Hematopoietic multipotent progenitor cell treated with erythropoietin and hydrocortisone succinate and interleukin-3 and kit ligand, for 4 days (in vitro differentiated cells): ENCODE data around the gene CDK10.

Experiments used
- DNase-seq: peaks from one replicate; pipeline ENCODE4 v3.0.0-alpha.2; 2015

CDK10 gene

DNA sequence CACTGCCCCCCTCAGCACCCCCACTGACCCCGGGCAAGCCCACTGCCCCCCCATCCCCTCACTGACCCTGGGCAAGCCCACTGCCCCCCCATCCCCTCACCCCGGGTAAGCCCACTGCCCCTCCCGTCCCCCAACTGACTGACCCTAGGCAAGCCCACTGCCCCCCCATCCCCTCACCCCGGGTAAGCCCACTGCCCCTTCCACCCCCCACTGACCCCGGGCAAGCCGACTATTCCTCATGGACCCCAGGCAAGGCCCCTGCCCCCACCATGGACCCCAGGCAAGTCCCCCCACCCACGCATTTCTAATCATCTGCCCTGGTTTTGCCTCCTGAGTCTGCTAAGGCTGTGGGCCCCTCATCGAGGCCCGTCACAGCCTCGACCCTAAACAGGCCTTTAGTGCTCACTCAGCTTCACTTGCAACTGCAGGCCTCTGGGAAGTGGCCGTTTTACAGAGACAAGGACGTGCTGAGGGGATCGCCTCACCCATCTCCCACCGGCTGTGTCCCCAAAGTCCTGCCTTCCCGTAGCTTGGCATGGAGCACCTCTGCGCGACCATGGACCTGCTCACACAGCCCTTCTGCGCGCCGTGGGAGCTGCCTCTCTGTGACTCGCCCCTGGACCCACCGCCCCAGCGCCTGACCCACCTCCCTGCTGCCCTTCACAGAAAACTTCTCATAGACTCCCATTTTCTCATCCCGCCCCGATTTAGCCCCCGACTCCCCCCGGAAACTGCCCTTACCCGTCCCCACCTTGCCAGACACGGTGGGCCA is 30.6 kb downstream of the CDK10 start:
- DNase-seq = no peak

GRCh38 chr16:89717688-89718505 is 31.4 kb downstream of the CDK10 start:
- peak; percentile 44 for DNase-seq

GRCh38 chr16:89720551-89720812 is 34.0 kb downstream of the CDK10 start:
- no peak for DNase-seq

- DNase-seq = peak; percentile 94
These were observed 34.5 kb downstream of the CDK10 start, which contains the start of the genes VPS9D1 and ZNF276 for GRCh38 chr16:89720813-89721545. VPS9D1 (minus strand) TSS chr16:89720898; CDS start chr16:89720861, 37 bp downstream. ZNF276 (plus strand) TSS chr16:89721537; CDS start chr16:89721641, 104 bp downstream.

DNA sequence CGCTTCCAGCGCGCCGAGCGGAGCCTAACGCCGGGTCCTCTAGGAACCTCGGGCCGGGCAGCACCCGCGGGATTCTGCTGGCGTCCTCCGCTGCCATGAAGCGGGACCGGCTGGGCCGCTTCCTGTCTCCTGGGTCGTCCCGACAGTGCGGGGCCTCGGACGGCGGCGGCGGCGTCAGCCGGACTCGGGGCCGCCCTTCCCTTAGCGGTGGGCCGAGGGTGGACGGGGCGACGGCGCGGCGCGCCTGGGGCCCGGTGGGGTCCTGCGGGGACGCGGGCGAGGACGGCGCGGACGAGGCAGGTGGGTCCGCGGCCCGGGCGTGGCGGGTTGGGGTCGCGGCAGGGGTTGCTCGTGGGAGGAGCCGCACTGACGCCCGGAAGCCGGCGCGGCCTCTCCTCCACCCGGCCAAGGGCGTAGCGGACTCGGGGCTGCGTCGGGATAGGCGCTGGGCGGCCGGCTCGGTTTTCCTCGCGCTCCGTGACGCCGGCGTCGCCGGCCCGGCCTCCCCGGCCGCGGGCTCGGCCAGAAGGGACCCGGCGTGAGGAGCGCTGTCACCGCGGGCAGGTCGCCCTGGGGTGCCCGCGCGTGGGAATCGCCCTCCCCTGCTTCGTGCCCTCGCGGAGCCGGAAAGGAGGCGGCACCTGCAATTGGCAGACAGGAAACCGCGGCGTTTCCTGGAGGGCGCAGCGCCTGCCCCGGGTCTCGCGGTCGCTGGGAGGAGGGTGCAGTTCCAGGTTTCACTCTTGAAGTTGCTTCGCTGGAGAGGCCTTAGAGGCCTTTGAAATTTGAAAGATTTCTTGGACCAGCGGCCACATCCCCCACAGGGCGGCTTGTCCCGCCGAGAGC is 35.3 kb downstream of the CDK10 start:
- peak; percentile 93 for DNase-seq

GRCh38 chr16:89722392-89723278 is 36.1 kb downstream of the CDK10 start:
- peak; percentile 97 for DNase-seq

- DNase-seq = peak; percentile 74
These were observed 37.1 kb downstream of the CDK10 start for GRCh38 chr16:89723279-89724250.

DNA sequence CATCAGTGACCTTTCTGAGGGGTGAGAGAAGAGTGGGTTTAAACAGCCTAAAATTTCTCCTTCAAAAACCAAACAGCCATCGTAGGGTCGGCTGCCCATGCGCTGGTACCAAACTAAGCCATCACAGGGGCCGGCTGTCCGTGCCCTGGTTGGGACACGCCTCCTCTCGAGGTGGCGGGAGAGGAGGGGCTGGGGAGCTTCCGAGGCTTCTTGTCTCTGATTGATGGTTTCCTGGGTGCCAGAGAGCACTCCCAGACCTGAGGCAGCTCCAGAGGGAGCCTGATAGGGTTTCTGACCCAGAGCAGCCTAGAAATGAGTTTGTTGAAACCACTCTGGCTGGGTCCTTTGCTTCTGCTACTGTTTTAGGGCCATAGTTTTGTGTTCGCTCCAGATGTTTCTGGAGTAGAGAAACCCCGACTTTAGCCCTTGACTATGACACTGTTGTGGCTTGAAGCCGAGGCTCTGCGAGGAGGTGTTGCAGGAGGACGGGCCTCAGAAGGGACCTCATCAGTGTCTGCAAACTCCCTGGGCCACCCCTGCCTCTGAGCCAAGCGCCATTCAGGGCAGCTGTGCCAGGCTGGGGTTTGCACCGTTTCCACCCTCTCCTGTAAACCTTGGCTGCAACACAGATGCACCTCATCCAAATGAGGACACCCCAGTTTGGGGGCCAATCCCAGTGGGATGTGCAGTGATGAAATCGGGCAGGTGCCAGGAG is 41.1 kb downstream of the CDK10 start:
- no peak for DNase-seq

DNA sequence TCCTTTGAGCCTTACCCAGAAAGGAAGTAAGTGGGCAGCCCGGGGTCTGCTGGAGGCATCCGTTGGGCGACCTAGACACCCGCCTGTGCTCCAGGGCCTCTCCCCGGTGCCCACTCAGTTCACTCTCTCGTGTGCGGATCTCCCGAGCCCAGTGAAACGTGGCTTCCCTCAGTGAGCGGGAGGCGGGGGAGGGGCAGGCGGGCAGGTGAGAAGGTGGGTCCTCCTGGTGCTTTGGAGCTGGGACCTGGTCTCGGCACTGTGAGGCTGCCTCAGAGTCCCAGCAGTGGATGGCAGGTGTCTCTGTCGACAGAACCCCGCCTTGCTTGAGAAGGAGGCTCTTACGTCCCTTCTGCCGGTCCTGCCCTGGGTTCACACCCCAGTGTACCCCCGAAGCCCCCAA is 42.8 kb downstream of the CDK10 start:
- no peak for DNase-seq

DNA sequence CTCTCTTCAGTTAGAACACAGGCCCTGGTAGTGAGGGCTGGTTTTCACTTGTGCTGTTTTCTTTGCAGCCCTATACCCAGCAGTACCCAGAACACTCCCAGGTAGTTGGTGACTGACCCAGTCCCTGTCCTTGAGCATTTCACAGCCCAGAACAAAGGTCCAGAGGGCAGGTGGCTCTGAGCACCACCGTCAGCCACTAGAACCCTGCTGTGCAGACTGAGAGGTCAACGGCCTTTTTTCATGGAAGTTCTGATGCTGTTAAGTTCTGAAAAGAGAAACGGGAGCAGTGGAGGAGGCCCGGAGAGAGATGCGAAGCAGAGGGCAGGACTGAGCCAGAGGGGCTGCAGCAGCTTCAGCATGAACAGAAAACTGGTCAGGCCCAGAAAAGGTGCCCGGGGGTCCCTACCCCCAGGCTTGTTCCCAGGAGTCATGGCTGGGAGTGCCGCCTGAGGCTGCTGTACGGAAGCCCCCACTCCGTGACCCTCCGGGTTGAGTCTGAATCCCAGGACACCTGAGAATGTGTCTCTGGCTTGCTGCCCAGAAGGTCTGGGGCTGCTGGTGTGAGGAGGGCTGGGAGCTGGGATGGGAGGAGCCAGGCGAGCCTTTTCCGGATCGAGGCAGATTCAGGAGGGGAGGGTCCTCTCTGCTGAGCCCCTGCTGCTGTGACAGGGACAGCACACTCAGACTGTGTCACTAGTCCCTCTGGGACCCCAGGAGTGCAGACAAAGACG is 43.5 kb downstream of the CDK10 start:
- no peak for DNase-seq

- DNase-seq = no peak
These were observed 44.2 kb downstream of the CDK10 start for GRCh38 chr16:89730610-89731234.

DNA sequence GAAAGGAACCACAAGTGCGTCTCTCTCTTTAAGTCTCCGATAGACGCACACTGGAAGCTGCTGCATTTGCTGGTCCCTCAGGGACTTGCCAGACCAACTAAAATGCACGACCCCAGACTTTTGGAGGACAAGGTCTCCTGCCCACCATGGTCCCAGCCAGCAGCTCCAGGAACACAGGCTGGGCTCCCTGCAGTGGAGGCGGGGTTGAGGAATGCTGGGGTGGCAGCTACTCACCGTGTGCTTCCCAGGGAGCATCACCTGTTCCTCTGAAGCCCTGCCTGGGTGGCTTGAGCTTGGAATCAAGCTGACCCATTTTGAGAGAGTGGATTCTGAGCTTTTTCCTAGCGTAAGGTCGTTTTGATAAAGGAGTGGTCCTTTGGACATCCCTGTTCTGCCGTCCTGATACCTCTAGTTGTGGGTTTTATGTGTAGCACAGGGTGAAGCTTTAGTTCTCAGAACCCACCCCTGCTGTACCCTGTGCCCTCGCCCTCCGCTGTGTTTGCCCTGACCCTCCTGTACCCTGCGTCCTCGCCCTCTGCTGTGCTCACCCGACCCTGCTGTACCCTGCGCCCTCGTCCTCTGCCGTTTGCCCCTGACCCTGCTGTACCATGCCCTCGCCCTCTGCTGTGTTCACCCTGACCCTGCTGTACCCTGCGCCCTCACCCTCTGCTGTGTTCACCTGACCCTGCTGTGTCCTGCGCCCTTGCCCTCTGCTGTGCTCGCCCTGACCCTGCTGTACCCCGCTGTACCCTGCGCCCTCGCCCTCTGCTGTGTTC is 45.8 kb downstream of the CDK10 start:
- DNase-seq = no peak

DNA sequence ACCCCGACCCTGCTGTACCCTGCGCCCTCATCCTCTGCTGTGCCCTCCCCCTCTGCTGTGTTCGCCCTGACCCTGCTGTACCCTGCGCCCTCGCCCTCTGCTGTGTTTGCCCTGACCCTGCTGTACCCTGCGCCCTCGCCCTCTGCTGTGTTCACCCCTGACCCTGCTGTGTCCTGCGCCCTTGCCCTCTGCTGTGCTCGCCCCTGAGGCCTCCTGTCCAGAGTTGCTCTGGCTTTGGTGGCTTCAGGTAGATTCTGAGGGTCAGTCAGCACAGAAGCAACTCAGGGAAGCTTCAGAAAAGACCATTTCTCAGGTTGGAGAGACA is 46.4 kb downstream of the CDK10 start:
- DNase-seq = no peak

GRCh38 chr16:89733322-89733721 is 46.8 kb downstream of the CDK10 start:
- DNase-seq = no peak

- DNase-seq = no peak
These were observed 47.3 kb downstream of the CDK10 start for GRCh38 chr16:89733792-89734191.

- DNase-seq = no peak
These were observed 50.1 kb downstream of the CDK10 start for GRCh38 chr16:89736554-89736953.

GRCh38 chr16:89737341-89738071 is 51.0 kb downstream of the CDK10 start:
- peak; percentile 67 for DNase-seq
